Lung (tissue), 12 donors: ENCODE measurements around the gene ATRNL1. TPM values are rescaled to one million over a fixed set of nuclear protein-coding genes. Genes with fewer than 3 reads are reported as not detected.
"Not testable (repeated sequence)": the region's sequence is repeated elsewhere in the genome, so short reads cannot be mapped to it uniquely, and the experiment has no call there.

Experiments used
- ATAC-seq: fragments of 200-7000 bp; cut with Tn5 transposase; one replicate; pipeline ENCODE4 v1.9.1; 2020; ENCODE audit warnings: moderate number of reproducible peaks; ENCODE audit not compliant: insufficient read depth, low FRiP score
- DNase-seq, 3 donors: peaks; one replicate each; pipeline ENCODE4 v3.0.0-alpha.2; 2013 to 2017
- H3K27ac ChIP-seq, 2 donors: one replicate each; pipeline ENCODE4 v1.5.1; 2013; ENCODE audit warnings: mild to moderate bottlenecking in 2 of 2, moderate library complexity in 2 of 2, control low read depth in 1 of 2, inconsistent platforms in 1 of 2, low read depth in 1 of 2, low read length in 1 of 2
- H3K27me3 ChIP-seq, 3 donors: one replicate each; pipeline ENCODE4 v1.5.1; 2013; ENCODE audit warnings: low read length in 2 of 3; ENCODE audit not compliant: control insufficient read depth in 3 of 3, insufficient read depth in 3 of 3
- H3K36me3 ChIP-seq, 4 donors: one replicate each; pipeline ENCODE4 v1.5.1; 2013; ENCODE audit warnings: low read length in 4 of 4, mild to moderate bottlenecking in 1 of 4, moderate library complexity in 1 of 4; ENCODE audit not compliant: control insufficient read depth in 4 of 4, insufficient read depth in 4 of 4
- H3K4me1 ChIP-seq, 5 donors: one replicate each; pipeline ENCODE4 v1.5.1; 2013; ENCODE audit warnings: low read length in 5 of 5, mild to moderate bottlenecking in 2 of 5, moderate library complexity in 1 of 5; ENCODE audit not compliant: control insufficient read depth in 5 of 5, insufficient read depth in 5 of 5
- H3K4me3 ChIP-seq: one replicate; pipeline ENCODE4 v1.5.1; 2013; ENCODE audit warnings: mild to moderate bottlenecking, control low read depth, moderate library complexity
- H3K9ac ChIP-seq, 2 donors: one replicate each; pipeline ENCODE4 v1.5.1; 2013; ENCODE audit warnings: low read length in 2 of 2, control low read depth in 1 of 2; ENCODE audit not compliant: insufficient read depth in 1 of 2
- H3K9me3 ChIP-seq, 4 donors: one replicate each; pipeline ENCODE4 v1.5.1; 2013; ENCODE audit warnings: low read length in 3 of 4, mild to moderate bottlenecking in 1 of 4, moderate library complexity in 1 of 4; ENCODE audit not compliant: control insufficient read depth in 4 of 4, insufficient read depth in 3 of 4
- WGBS, 2 donors: extraction: QIAGEN DNeasy Blood & Tissue Kit; methylation state at CpG; one replicate each; pipeline ENCODE4 v1.1.7; 2013; 5-methylcytosine and 5-hydroxymethylcytosine counted together
- polyA plus RNA-seq, 2 donors: library from polyadenylated mRNA; stranded (reverse); fragments of 200-250 nt; gene quantifications; one replicate each; pipeline ENCODE4 v1.2.1, GENCODE V29; 2013
- total RNA-seq, 2 donors: library from RNA; depleted of rRNA in 1 of 2; stranded (reverse); fragments of >200 nt in 1 of 2; gene quantifications; one replicate each; pipeline ENCODE4 v1.2.1, GENCODE V29; 2014 to 2021
- TF ChIP-seq, protein P1 (sequence below): IDR thresholded peaks from 2 replicates; pipeline ENCODE4 v1.5.1; 2012; ENCODE audit warnings: mild to moderate bottlenecking; ENCODE audit errors: control extremely low read depth, extremely low read depth
- donor health status: control.
- donor health status: control.
- donor health status: Bipolar disorder and iron deficiency.
- donor health status: healthy.
- donor health status: DM: yes; HTN: yes; CAD: no.

The ATRNL1 gene
- total and polyA plus RNA-seq, 4 donors: 0.05 to 11.1 (median 0.24) TPM

DNA sequence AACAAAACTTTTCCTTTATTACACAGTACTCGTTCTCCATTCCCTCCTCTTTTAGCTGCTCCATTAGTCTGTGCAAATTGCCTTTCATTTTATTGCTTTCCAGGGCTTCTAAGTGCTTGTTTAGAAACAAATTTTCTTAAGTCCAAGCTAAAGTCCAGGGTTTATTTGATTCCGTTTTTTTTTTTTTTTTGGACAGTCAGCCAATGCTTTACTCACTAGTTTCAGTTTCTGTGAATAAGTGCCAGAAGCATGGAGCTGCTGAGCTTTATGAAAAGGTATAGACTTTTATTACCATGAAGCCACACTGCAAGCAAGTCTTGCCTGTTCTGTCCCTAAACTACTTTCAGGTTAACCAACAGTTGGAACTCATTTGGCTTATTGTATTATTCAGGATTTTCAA is 724.8 kb downstream of the ATRNL1 start:
- no peak overlapping the region for H3K4me3 ChIP-seq
- TF ChIP-seq, protein P1, sequence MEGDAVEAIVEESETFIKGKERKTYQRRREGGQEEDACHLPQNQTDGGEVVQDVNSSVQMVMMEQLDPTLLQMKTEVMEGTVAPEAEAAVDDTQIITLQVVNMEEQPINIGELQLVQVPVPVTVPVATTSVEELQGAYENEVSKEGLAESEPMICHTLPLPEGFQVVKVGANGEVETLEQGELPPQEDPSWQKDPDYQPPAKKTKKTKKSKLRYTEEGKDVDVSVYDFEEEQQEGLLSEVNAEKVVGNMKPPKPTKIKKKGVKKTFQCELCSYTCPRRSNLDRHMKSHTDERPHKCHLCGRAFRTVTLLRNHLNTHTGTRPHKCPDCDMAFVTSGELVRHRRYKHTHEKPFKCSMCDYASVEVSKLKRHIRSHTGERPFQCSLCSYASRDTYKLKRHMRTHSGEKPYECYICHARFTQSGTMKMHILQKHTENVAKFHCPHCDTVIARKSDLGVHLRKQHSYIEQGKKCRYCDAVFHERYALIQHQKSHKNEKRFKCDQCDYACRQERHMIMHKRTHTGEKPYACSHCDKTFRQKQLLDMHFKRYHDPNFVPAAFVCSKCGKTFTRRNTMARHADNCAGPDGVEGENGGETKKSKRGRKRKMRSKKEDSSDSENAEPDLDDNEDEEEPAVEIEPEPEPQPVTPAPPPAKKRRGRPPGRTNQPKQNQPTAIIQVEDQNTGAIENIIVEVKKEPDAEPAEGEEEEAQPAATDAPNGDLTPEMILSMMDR: no peak
- H3K27me3 ChIP-seq: no peaks in the 10 kb centered on the region
- peak overlapping the region in 1 of 2 donors; percentile 49 for H3K9ac ChIP-seq
- WGBS, 2 donors: 53 to 57% methylated on average over 2 of the region's 2 CpGs
- H3K4me1 ChIP-seq: peaks cover 0 to 5% (median 0%) of the 10 kb centered on the region in 5 donors
- H3K27ac ChIP-seq: no peak overlapping the region
- no peaks in the 10 kb centered on the region for H3K36me3 ChIP-seq
- DNase-seq (peak in 2 of 3 donors; percentile 70 to 80), ATAC-seq (no peak)
- H3K9me3 ChIP-seq: peaks cover 0 to 3% (median 1%) of the 10 kb centered on the region in 4 donors

DNA sequence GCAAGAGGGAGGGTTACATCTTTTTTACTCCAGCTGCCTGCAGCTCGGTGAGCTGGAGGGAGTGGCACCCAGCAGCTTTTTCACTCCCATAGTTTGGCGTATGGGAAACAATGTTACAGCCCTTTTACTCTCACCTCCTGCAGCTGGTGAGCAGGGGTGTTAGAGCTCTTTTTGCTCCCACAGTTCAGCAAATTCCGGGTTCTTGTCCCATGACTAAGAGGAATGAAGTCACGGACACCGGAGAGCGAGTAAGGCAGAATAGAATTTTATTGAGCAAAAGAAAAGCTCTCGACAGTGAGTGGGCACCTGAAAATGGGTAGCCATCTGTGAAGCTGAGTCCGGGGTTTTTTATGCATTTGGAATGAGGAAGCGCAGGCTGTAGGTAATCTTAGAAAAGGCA is 733.2 kb downstream of the ATRNL1 start:
- Histone ChIP-seq H3K36me3 (no peaks in the 10 kb centered on the region), H3K4me1 (peaks cover 0 to 23% (median 0%) of the 10 kb centered on the region in 5 donors), H3K9ac (no peak overlapping the region), H3K9me3 (no peaks in the 10 kb centered on the region), H3K4me3 (no peak overlapping the region), H3K27me3 (no peaks in the 10 kb centered on the region), H3K27ac (no peak overlapping the region)
- TF ChIP-seq, protein P1: no peak
- DNase-seq: no peak
- WGBS, 2 donors: 89% methylated on average over 9 of the region's 9 CpGs
- ATAC-seq: no peak

- WGBS, 2 donors: 76 to 77% methylated on average over 6 of the region's 6 CpGs
- Histone ChIP-seq H3K27ac (no peak overlapping the region), H3K4me3 (no peak overlapping the region), H3K4me1 (peaks cover 0 to 23% (median 0%) of the 10 kb centered on the region in 5 donors), H3K9ac (no peak overlapping the region), H3K36me3 (no peaks in the 10 kb centered on the region), H3K9me3 (no peaks in the 10 kb centered on the region), H3K27me3 (no peaks in the 10 kb centered on the region)
- peak; percentile 84 to 97 (median 96) for DNase-seq
- TF ChIP-seq, protein P1: no peak
- ATAC-seq: peak; percentile 45
Measured at GRCh38 chr10:115827231-115828009, 734.3 kb downstream of the ATRNL1 start.

DNA sequence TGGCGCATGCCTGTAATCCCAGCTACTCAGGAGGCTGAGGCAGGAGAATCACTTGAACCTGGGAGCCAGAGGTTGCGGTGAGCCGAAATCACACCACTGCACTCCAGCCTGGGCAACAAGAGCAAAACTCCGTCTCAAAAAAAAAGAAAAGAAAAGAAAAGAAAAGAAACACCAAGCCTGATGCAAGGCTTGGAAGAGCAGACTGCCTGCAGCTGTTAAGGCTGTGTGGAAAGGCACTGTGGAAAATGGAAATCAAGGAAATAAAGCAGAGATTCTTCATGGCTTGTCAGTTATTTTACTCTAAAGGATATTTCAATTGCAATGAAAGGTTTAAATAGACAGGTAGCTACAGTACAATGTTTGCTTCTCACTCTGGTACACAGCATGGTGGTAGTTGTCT is 735.0 kb downstream of the ATRNL1 start:
- not testable (repeated sequence) for H3K9ac ChIP-seq, H3K27me3 ChIP-seq, H3K9me3 ChIP-seq, ATAC-seq, H3K36me3 ChIP-seq, H3K4me3 ChIP-seq, H3K27ac ChIP-seq
- DNase-seq: peak in 2 of 3 donors; percentile 52 to 69
- 85 to 93% methylated on average over 4 of the region's 4 CpGs for WGBS, 2 donors
- peaks cover 0 to 23% (median 0%) of the 10 kb centered on the region in 5 donors for H3K4me1 ChIP-seq
